22Rv1 (cell line): ENCODE measurements around the gene KRTAP1-5.
"Not testable (repeated sequence)": the region's sequence is repeated elsewhere in the genome, so short reads cannot be mapped to it uniquely, and the experiment has no call there.

Source experiments
- H3K27ac ChIP-seq: fragments of 450-650 bp; 2 replicates; pipeline ENCODE4 v1.5.1; 2017
- ZFX ChIP-seq: fragments of 450-650 bp; IDR thresholded peaks from 2 replicates; pipeline ENCODE4 v1.6.1; 2017; ENCODE audit warnings: antibody characterized with exemption, borderline replicate concordance
- TF ChIP-seq, protein P1 (sequence below): fragments of 450-650 bp; IDR thresholded peaks from 2 replicates; pipeline ENCODE4 v1.5.1; 2017; ENCODE audit warnings: mild to moderate bottlenecking

Gene KRTAP1-5

DNA sequence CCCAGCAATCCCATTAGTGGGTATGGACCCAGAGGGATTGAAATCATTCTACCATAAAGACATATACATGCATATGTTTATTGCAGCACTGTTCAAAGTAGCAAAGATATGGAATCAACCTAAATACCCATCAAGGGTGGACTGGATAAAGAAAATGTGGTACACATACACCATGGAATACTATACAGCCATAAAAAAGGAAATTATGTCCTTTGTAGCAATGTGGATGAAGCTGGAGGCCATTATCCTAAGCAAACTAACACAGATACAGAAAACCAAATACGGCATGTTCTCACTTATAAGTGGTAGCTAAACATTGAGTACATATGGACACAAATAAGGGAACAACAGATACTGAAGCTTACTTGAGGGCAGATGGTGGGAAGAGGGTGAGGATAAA is 30.5 kb upstream of the KRTAP1-5 start:
- no peak for TF ChIP-seq ZFX
- TF ChIP-seq, protein P1, sequence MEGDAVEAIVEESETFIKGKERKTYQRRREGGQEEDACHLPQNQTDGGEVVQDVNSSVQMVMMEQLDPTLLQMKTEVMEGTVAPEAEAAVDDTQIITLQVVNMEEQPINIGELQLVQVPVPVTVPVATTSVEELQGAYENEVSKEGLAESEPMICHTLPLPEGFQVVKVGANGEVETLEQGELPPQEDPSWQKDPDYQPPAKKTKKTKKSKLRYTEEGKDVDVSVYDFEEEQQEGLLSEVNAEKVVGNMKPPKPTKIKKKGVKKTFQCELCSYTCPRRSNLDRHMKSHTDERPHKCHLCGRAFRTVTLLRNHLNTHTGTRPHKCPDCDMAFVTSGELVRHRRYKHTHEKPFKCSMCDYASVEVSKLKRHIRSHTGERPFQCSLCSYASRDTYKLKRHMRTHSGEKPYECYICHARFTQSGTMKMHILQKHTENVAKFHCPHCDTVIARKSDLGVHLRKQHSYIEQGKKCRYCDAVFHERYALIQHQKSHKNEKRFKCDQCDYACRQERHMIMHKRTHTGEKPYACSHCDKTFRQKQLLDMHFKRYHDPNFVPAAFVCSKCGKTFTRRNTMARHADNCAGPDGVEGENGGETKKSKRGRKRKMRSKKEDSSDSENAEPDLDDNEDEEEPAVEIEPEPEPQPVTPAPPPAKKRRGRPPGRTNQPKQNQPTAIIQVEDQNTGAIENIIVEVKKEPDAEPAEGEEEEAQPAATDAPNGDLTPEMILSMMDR: no peak
- H3K27ac ChIP-seq: no peak overlapping the region

DNA sequence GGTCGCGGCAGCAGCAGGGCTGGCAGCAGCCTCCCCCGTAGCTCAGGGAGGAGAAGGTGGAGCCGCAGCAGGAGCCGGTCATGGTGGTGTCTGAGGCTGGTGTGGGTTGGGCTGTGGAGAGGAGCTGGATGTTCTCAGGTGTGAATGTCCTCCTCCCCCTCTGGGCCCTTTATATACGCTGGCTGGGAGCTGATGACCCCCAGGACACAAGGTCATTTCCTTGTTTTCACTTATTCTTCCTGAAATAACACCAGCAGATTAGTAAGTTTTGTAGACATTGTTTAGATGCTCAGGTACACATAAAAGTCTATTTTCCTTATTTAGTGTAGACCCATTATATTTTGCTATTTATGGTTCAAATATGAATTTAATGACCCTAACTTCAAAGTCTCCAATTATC is 28.1 kb upstream of the KRTAP1-5 start, which contains the start of gene KRTAP2-2:
Gene KRTAP2-2, minus strand, starts transcription at position 101 of the 400 bp plus-strand sequence. Its CDS starts 19 bp downstream, at position 82.
- not testable (repeated sequence) for H3K27ac ChIP-seq

DNA sequence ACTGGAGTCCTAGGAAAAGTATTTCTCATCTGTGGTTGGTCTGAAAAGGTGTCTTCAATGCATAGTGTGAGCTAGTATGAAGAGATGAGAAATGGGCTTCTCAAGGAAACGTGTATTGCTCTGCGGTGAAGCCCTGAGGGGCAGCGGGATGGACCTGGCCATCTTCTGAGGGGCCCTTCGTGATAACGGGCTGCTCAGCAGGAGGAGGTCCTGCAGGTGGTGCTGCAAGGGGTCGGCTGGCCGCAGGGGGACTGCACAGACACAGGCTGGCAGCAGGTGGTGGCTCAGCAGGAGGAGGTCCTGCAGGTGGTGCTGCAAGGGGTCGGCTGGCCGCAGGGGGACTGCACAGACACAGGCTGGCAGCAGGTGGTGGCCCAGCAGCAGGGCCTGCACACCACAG is 27.5 kb upstream of the KRTAP1-5 start:
- not testable (repeated sequence) for H3K27ac ChIP-seq

DNA sequence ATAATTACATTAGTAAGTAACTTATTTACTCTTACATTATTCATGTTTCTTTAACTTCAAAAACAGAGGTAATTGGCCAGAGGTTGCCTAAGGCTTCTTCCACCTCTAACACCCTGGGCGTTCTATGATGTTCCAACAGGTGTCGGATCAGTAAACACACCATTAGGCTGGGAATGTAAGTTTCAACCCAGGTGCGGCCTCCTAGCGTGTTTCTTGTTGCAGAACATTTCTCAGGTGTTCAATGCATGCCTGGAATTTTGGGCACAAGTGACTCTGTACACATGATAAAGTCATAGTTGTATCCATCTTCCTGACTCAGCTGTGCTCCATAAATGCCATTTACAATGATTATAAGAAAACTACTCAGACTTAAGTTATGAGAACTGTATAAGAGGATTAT is 27.0 kb upstream of the KRTAP1-5 start:
- H3K27ac ChIP-seq: no peak overlapping the region
- no peak for TF ChIP-seq ZFX
- TF ChIP-seq, protein P1: no peak

DNA sequence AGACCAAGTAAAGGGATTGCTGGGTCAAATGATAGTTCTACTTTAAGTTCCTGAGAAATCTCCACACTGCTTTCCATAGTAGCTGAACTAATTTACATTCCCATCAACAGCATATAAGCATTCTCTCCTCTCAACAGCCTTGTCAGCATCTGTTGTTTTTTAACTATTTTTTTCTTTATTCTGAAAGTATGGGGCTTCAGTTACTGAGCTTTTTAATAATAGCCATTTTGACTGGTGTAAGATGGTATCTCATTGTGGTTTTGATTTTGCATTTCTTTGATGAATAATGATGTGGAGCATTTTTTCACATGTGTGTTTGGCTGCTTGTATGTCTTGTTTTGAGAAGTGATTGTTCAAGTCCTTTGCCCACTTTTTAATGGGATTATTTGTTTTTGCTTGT is 25.6 kb upstream of the KRTAP1-5 start:
- TF ChIP-seq, protein P1: no peak
- TF ChIP-seq ZFX: no peak

DNA sequence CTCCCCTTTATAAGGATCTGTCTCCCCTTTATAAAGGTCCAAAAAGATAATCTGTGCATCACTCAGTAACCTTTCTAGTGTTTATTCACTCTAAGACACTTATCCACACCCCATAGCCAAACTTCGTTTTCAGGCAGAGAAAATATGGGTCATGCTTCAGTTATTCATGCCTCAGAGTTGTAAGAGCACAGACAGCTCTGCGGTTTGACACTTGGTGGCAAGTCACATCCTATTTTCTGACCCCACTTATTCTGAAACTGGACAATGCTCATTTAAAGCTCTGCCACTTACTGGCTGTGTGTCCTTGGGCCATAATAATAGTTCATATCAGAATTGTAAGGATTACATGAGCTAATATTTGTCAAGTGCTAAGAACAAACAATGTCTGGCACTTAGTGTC is 22.1 kb upstream of the KRTAP1-5 start:
- no peak for TF ChIP-seq ZFX
- TF ChIP-seq, protein P1: no peak
- no peak overlapping the region for H3K27ac ChIP-seq

More for the DNA sequence above, 25.6 kb upstream of the KRTAP1-5 start:
- no peak overlapping the region for H3K27ac ChIP-seq

DNA sequence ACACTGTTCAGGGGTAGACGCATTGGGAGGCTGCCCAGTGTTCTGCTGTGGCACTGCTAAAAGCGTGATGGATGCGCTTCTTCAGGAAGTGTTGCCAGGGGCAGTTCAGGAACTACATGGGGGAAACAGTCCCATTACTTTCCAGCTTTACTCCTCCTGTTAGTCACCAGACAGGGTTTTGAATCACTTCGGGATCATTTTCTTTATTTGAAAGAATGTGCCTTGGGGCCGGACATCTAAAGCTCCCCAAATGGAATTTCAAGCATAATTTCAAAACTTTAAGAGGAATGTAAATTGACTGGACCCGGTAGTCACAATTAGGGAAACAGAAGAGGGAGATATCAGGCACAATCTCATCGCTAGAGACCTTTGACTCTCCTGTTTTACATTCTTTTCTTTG is 21.4 kb upstream of the KRTAP1-5 start:
- TF ChIP-seq ZFX: no peak
- TF ChIP-seq, protein P1: no peak
- H3K27ac ChIP-seq: no peak overlapping the region

DNA sequence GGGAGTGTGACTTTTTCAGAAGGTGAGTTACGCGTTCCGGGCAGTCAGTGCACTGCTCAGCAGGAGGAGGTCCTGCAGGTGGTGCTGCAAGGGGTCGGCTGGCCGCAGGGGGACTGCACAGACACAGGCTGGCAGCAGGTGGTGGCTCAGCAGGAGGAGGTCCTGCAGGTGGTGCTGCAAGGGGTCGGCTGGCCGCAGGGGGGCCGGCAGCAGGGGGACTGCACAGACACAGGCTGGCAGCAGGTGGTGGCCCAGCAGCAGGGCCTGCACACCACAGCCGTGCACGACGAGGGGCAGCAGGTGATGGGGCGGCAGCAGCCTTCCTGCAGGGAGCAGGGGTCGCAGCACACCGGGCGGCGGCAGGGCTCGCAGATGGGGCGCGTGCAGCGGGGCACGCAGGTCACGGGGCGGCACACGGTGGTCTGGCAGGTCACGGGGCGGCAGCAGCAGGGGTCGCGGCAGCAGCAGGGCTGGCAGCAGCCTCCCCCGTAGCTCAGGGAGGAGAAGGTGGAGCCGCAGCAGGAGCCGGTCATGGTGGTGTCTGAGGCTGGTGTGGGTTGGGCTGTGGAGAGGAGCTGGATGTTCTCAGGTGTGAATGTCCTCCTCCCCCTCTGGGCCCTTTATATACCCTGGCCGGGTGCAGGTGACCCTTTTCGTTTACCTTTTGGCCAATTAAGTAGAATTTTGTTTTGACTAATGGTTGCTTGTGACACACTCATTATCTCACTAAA is 19.9 kb upstream of the KRTAP1-5 start, which contains the start of gene KRTAP2-1:
Gene KRTAP2-1, minus strand, starts transcription at position 582 of the 731 bp plus-strand sequence. Its CDS starts 49 bp downstream, at position 533.
- not testable (repeated sequence) for H3K27ac ChIP-seq

DNA sequence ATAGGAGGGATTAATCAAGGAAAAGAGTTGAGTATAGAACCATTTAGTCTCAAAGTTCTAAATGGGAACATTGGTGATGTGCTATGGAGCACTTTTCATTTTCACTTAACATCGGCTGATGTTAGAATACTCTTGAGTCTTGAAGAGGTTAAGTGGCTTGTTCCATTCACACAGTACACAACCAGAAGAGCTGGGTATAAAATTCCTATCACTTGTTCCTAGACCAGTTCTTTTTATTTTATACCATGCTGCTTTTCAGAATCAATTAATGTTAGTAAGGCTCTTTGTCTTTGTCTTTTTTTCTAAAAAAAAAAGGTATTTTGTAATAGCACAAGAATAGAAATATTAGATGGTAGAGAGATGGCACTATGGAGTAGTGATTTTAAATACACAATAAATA is 15.9 kb upstream of the KRTAP1-5 start:
- H3K27ac ChIP-seq: no peak overlapping the region
- TF ChIP-seq, protein P1: no peak
- no peak for TF ChIP-seq ZFX

DNA sequence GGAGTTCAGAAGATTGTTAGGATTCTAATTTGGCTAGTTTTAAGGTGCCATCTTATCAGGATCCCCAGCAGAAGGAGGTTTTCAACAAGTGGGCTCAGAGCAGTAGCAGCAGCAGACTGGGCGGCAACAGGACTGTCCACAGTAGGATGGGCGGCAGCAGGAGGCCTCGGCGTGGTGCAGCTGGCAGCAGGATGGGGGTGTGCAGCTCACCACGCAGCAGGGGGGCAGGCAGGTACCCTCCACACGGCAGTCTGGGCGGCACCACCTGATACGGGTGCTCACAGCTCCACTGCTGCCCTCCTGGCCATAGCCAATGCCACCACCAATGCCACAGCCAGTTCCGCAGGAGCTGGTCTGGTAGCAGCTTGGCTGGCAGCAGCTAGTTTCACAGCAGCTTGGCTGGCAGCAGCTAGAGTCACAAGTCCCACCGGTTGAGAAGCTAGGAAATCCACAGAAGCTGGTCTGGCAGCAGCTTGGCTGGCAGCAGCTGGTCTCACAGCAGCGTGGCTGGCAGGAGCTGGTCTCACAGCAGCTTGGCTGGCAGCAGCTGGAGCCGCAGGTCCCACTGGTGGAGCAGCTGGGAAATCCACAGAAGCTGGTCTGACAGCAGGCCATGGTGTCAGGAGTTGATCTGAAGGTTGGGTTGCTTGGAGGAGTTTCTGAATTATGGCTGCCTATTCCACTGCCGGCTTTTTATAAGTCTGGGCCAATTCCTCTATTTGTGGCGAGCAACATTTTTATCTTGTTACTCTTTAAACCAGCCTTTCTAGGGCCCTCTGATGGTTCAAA is 14.0 kb upstream of the KRTAP1-5 start, which contains the start of gene KRTAP1-1:
Gene KRTAP1-1, minus strand, starts transcription at position 668 of the 789 bp plus-strand sequence. Its CDS starts 53 bp downstream, at position 615.
- H3K27ac ChIP-seq: not testable (repeated sequence)
